GM18505 (cell line): ENCODE results near the gene MB.

ENCODE experiments used
- ATAC-seq: cut with Tn5 transposase; IDR thresholded peaks from one replicate; pipeline ENCODE4 v1.9.1; 2021; ENCODE audit not compliant: unreplicated experiment
- POLR2A ChIP-seq: IDR thresholded peaks from 4 replicates; pipeline ENCODE4 v1.6.1; 2011; ENCODE audit warnings: borderline replicate concordance; ENCODE audit not compliant: insufficient read depth, insufficient read length; ENCODE audit errors: extremely low read depth

The MB gene

GRCh38 chr22:35616043-35616442, 1.1 kb downstream of the MB start:
- ATAC-seq: no peak
- TF ChIP-seq POLR2A: no peak

- no peak for TF ChIP-seq POLR2A
- no peak for ATAC-seq
Observed at GRCh38 chr22:35615156-35615555, 2.0 kb downstream of the MB start.

GRCh38 chr22:35614404-35614803, 2.7 kb downstream of the MB start:
- no peak for TF ChIP-seq POLR2A
- ATAC-seq: no peak

- ATAC-seq: no peak
- no peak for TF ChIP-seq POLR2A
Observed at GRCh38 chr22:35612903-35613302, 4.2 kb downstream of the MB start.

GRCh38 chr22:35611891-35612576, 5.1 kb downstream of the MB start:
- no peak for TF ChIP-seq POLR2A
- ATAC-seq: no peak

GRCh38 chr22:35611200-35611890, 5.8 kb downstream of the MB start:
- no peak for ATAC-seq
- TF ChIP-seq POLR2A: no peak

GRCh38 chr22:35610741-35611140, 6.4 kb downstream of the MB start:
- TF ChIP-seq POLR2A: no peak
- ATAC-seq: no peak

GRCh38 chr22:35609761-35610160, 7.4 kb downstream of the MB start:
- TF ChIP-seq POLR2A: no peak
- no peak for ATAC-seq

- ATAC-seq: no peak
- no peak for TF ChIP-seq POLR2A
Observed at GRCh38 chr22:35609261-35609660, 7.9 kb downstream of the MB start.

GRCh38 chr22:35608088-35608487, 9.0 kb downstream of the MB start:
- no peak for TF ChIP-seq POLR2A
- no peak for ATAC-seq

- no peak for TF ChIP-seq POLR2A
- ATAC-seq: no peak
Observed at GRCh38 chr22:35606916-35607315, 10.2 kb downstream of the MB start.

GRCh38 chr22:35605851-35606481, 11.2 kb downstream of the MB start:
- TF ChIP-seq POLR2A: no peak
- ATAC-seq: no peak

GRCh38 chr22:35605369-35605680, 11.8 kb downstream of the MB start:
- no peak for ATAC-seq
- TF ChIP-seq POLR2A: no peak

- ATAC-seq: no peak
- TF ChIP-seq POLR2A: no peak
Observed at GRCh38 chr22:35604621-35605368, 12.3 kb downstream of the MB start.

GRCh38 chr22:35601743-35602615, 15.2 kb downstream of the MB start:
- ATAC-seq: no peak
- TF ChIP-seq POLR2A: no peak
